H9 (cell line): Measurements from ENCODE around the gene SVEP1. TPM values are rescaled to one million over a fixed set of nuclear protein-coding genes. Genes with fewer than 3 reads are reported as not detected.
A peak's percentile ranks its signal among the peaks of the same experiment; 100 is the strongest.

ENCODE experiments used
- DNase-seq: peaks from one replicate; pipeline ENCODE4 v3.0.0-alpha.2; 2017
- H2AFZ ChIP-seq: one replicate; pipeline ENCODE4 v1.6.1; 2013; ENCODE audit warnings: mild to moderate bottlenecking, low read length, control low read depth, moderate library complexity
- H2AK5ac ChIP-seq: 2 replicates; pipeline ENCODE4 v1.6.1; 2013; ENCODE audit warnings: low read length, control low read depth, mixed read lengths; ENCODE audit not compliant: insufficient read length
- H2BK120ac ChIP-seq: one replicate; pipeline ENCODE4 v1.6.1; 2013; ENCODE audit warnings: low read depth, mild to moderate bottlenecking, low read length, control low read depth, inconsistent platforms; ENCODE audit not compliant: poor library complexity, severe bottlenecking
- H2BK12ac ChIP-seq: 2 replicates; pipeline ENCODE4 v1.6.1; 2013; ENCODE audit warnings: low read length, control low read depth, mixed read lengths, low read depth; ENCODE audit not compliant: insufficient read length
- H2BK15ac ChIP-seq: 2 replicates; pipeline ENCODE4 v1.6.1; 2013; ENCODE audit warnings: low read depth, low read length, control low read depth
- H2BK20ac ChIP-seq: one replicate; pipeline ENCODE4 v1.6.1; 2013; ENCODE audit warnings: low read depth, mild to moderate bottlenecking, low read length, control low read depth, inconsistent platforms; ENCODE audit not compliant: poor library complexity, severe bottlenecking
- H2BK5ac ChIP-seq: 2 replicates; pipeline ENCODE4 v1.6.1; 2013; ENCODE audit warnings: low read length, control low read depth, mixed read lengths; ENCODE audit not compliant: insufficient read length
- H3K14ac ChIP-seq: 2 replicates; pipeline ENCODE4 v1.6.1; 2013; ENCODE audit warnings: low read length, control low read depth; ENCODE audit not compliant: insufficient read depth
- H3K18ac ChIP-seq: 2 replicates; pipeline ENCODE4 v1.6.1; 2013; ENCODE audit warnings: low read depth, mild to moderate bottlenecking, mixed read lengths, low read length, control low read depth; ENCODE audit not compliant: insufficient read length
- H3K23ac ChIP-seq: 2 replicates; pipeline ENCODE4 v1.6.1; 2013; ENCODE audit warnings: low read length, control low read depth, mixed read lengths, low read depth; ENCODE audit not compliant: insufficient read length
- H3K23me2 ChIP-seq: 2 replicates; pipeline ENCODE4 v1.6.1; 2013; ENCODE audit warnings: low read depth, mild to moderate bottlenecking, mixed read lengths, low read length, control low read depth; ENCODE audit not compliant: insufficient read length, poor library complexity, severe bottlenecking
- H3K27ac ChIP-seq: 2 replicates; pipeline ENCODE4 v1.5.1; 2013; ENCODE audit warnings: low read length, control low read depth, mixed read lengths, low read depth; ENCODE audit not compliant: insufficient read length
- H3K27me3 ChIP-seq: 2 replicates; pipeline ENCODE4 v1.6.1; 2013; ENCODE audit warnings: low read length, control low read depth, inconsistent platforms; ENCODE audit not compliant: insufficient read depth
- H3K4ac ChIP-seq: 2 replicates; pipeline ENCODE4 v1.6.1; 2013; ENCODE audit warnings: low read depth, mild to moderate bottlenecking, control low read depth, inconsistent platforms, low read length, moderate library complexity
- H3K4me1 ChIP-seq: 2 replicates; pipeline ENCODE4 v1.6.1; 2013; ENCODE audit warnings: low read length, control low read depth, inconsistent platforms; ENCODE audit not compliant: insufficient read depth
- H3K4me2 ChIP-seq: 2 replicates; pipeline ENCODE4 v1.6.1; 2013; ENCODE audit warnings: low read length, control low read depth, mixed read lengths; ENCODE audit not compliant: insufficient read length, insufficient read depth
- H3K56ac ChIP-seq: 2 replicates; pipeline ENCODE4 v1.6.1; 2013; ENCODE audit warnings: low read depth, mild to moderate bottlenecking, mixed read lengths, low read length, control low read depth; ENCODE audit not compliant: insufficient read length
- H3K79me1 ChIP-seq: 2 replicates; pipeline ENCODE4 v1.6.1; 2013; ENCODE audit warnings: low read depth, mild to moderate bottlenecking, moderate library complexity, low read length, control low read depth, inconsistent platforms; ENCODE audit not compliant: insufficient read depth, poor library complexity, severe bottlenecking
- H3K79me2 ChIP-seq: 2 replicates; pipeline ENCODE4 v1.6.1; 2013; ENCODE audit warnings: low read length, control low read depth, inconsistent platforms; ENCODE audit not compliant: insufficient read depth
- H3K9ac ChIP-seq: 2 replicates; pipeline ENCODE4 v1.6.1; 2013; ENCODE audit warnings: low read length, control low read depth, mixed read lengths; ENCODE audit not compliant: insufficient read length; ENCODE audit errors: extremely low read depth
- H3K9me3 ChIP-seq: one replicate; pipeline ENCODE4 v1.6.1; 2013; ENCODE audit warnings: low read depth, low read length, inconsistent platforms; ENCODE audit not compliant: control insufficient read depth
- H3T11ph ChIP-seq: one replicate; pipeline ENCODE4 v1.6.1; 2013; ENCODE audit warnings: mild to moderate bottlenecking, low read length, control low read depth, inconsistent platforms
- H4K20me1 ChIP-seq: one replicate; pipeline ENCODE4 v1.6.1; 2013; ENCODE audit not compliant: control insufficient read depth, insufficient read length, insufficient read depth
- H4K5ac ChIP-seq: 2 replicates; pipeline ENCODE4 v1.6.1; 2013; ENCODE audit warnings: low read depth, mild to moderate bottlenecking, mixed read lengths, low read length, control low read depth; ENCODE audit not compliant: insufficient read length
- H4K8ac ChIP-seq: replicated peaks from 2 replicates; pipeline ENCODE4 v1.6.1; 2013; ENCODE audit warnings: low read length, control low read depth, mixed read lengths, low read depth; ENCODE audit not compliant: insufficient read length
- H4K91ac ChIP-seq: 2 replicates; pipeline ENCODE4 v1.6.1; 2013; ENCODE audit warnings: low read depth, mild to moderate bottlenecking, moderate library complexity, mixed read lengths, low read length, control low read depth; ENCODE audit not compliant: insufficient read length
- H3K27ac Mint-ChIP-seq, 3 experiments: 2 replicates in 2 of 3; 3 replicates in 1 of 3; pipeline ENCODE4 v1.8.0; 2020 to 2021; ENCODE audit warnings: mixed read lengths in 3 of 3, mild to moderate bottlenecking in 1 of 3, moderate library complexity in 1 of 3
- H3K27me3 Mint-ChIP-seq: 2 replicates; pipeline ENCODE4 v1.8.0; 2021; ENCODE audit warnings: low read depth, mild to moderate bottlenecking, moderate library complexity, mixed read lengths
- H3K36me3 Mint-ChIP-seq, 3 experiments: 2 replicates in 2 of 3; 3 replicates in 1 of 3; pipeline ENCODE4 v1.8.0; 2020 to 2021; ENCODE audit warnings: low read depth in 3 of 3, mixed read lengths in 3 of 3; ENCODE audit not compliant: insufficient read depth in 1 of 3
- H3K4me1 Mint-ChIP-seq, 2 experiments: 2 replicates each; pipeline ENCODE4 v1.8.0; 2020; ENCODE audit warnings: mixed read lengths in 2 of 2
- H3K4me3 Mint-ChIP-seq, 2 experiments: 2 replicates in 1 of 2; 3 replicates in 1 of 2; pipeline ENCODE4 v1.8.0; 2020 to 2021; ENCODE audit warnings: mild to moderate bottlenecking in 2 of 2, mixed read lengths in 2 of 2, moderate library complexity in 1 of 2
- H3K9me3 Mint-ChIP-seq, 2 experiments: 2 replicates in 1 of 2; 3 replicates in 1 of 2; pipeline ENCODE4 v1.8.0; 2020; ENCODE audit warnings: mild to moderate bottlenecking in 2 of 2, mixed read lengths in 2 of 2, moderate library complexity in 1 of 2
- CTCF ChIP-seq: fragments of 200-600 bp; sonication (generic); conservative IDR thresholded peaks from 3 replicates; pipeline ENCODE4 v1.8.0; 2021; ENCODE audit warnings: antibody characterized with exemption, mild to moderate bottlenecking
- WGBS: extraction: QIAGEN DNeasy Blood & Tissue Kit; methylation state at CpG from one replicate; pipeline ENCODE4 v1.1.7; 2013; ENCODE audit warnings: missing lambda C conversion rate, low lambda C conversion rate, mixed read lengths; ENCODE audit not compliant: insufficient read length; ENCODE audit errors: extremely low coverage; 5-methylcytosine and 5-hydroxymethylcytosine counted together
- total RNA-seq: library from RNA; stranded (reverse); gene quantifications from 2 replicates; pipeline ENCODE4 v1.2.1, GENCODE V29; 2021

SVEP1 gene
- total RNA-seq, 1 experiment from 2014 or later, result 0.17 TPM

GRCh38 chr9:110578575-110579033, 937 bp downstream of the SVEP1 start:
- H4K20me1 ChIP-seq, result no peaks in the 10 kb centered on the region
- no peak overlapping the region for H3K23ac ChIP-seq
- no peak overlapping the region for H2BK120ac ChIP-seq
- H3K18ac ChIP-seq, result no peak overlapping the region
- Mint-ChIP-seq H3K4me3 (peak overlapping the region; percentile 72 to 88), H3K27me3 (peaks cover 61% of the 10 kb centered on the region), H3K9me3 (peaks cover 0 to 2% of the 10 kb centered on the region in 2 experiments; a peak in 2 of 5 replicates), H3K4me1 (peaks cover 32 to 33% of the 10 kb centered on the region in 2 experiments), H3K27ac (no peak overlapping the region), H3K36me3 (no peaks in the 10 kb centered on the region)
- H4K8ac ChIP-seq, result no peak overlapping the region
- no peak overlapping the region for H3K9ac ChIP-seq
- H3K27ac ChIP-seq, result no peak overlapping the region
- no peaks in the 10 kb centered on the region for H3K79me1 ChIP-seq
- H2BK5ac ChIP-seq, result no peak overlapping the region
- no peak for DNase-seq
- H3K14ac ChIP-seq, result no peak overlapping the region
- no peak overlapping the region for H2BK20ac ChIP-seq
- H2BK12ac ChIP-seq, result no peak overlapping the region
- H3K4me1 ChIP-seq, result peaks cover 9% of the 10 kb centered on the region; the same call in 1 of the 2 replicates
- no peak for TF ChIP-seq CTCF
- H2AK5ac ChIP-seq, result no peak overlapping the region
- H3K23me2 ChIP-seq, result peaks cover 10% of the 10 kb centered on the region
- H3K9me3 ChIP-seq, result no peaks in the 10 kb centered on the region
- no CpG with 5 or more reads among the region's 22 CpGs for WGBS
- H3K4me2 ChIP-seq, result peak overlapping the region; percentile 39
- no peak overlapping the region for H4K91ac ChIP-seq
- H3K4ac ChIP-seq, result no peak overlapping the region
- no peak overlapping the region for H4K5ac ChIP-seq
- H3K27me3 ChIP-seq, result peaks cover 23% of the 10 kb centered on the region; the same call in 1 of the 2 replicates
- no peak overlapping the region for H2BK15ac ChIP-seq
- H3K56ac ChIP-seq, result no peak overlapping the region
- no peak overlapping the region for H3T11ph ChIP-seq
- no peaks in the 10 kb centered on the region for H3K79me2 ChIP-seq
- H2AFZ ChIP-seq, result no peak overlapping the region
